ENCODE measurements around the gene IFNG-AS1. TPM values are rescaled to one million over a fixed set of nuclear protein-coding genes. Genes with fewer than 3 reads are reported as not detected.

Gene IFNG-AS1
- total RNA-seq = under 1 TPM in 1 of 9 donors, not detected in 8; 0.24 TPM
- not detected for polyA plus RNA-seq
- long read RNA-seq, donor 1 = 0 reads
- long read RNA-seq, donor 2 = 0 reads
- long read RNA-seq, donor 3 = 0 reads
- long read RNA-seq, donor 4 = 0 reads
- long read RNA-seq, donor 5, partial matches to known transcripts = 0 of 1 reads
- long read RNA-seq, donor 5, other reads (novel, unspliced or antisense) = 1 of 1 reads
- long read RNA-seq, donor 6 = 0 reads
- long read RNA-seq, donor 7 = 0 reads
- long read RNA-seq, donor 8 = 0 reads
- long read RNA-seq, donor 9 = 0 reads
- long read RNA-seq, donor 10 = 0 reads

DNA sequence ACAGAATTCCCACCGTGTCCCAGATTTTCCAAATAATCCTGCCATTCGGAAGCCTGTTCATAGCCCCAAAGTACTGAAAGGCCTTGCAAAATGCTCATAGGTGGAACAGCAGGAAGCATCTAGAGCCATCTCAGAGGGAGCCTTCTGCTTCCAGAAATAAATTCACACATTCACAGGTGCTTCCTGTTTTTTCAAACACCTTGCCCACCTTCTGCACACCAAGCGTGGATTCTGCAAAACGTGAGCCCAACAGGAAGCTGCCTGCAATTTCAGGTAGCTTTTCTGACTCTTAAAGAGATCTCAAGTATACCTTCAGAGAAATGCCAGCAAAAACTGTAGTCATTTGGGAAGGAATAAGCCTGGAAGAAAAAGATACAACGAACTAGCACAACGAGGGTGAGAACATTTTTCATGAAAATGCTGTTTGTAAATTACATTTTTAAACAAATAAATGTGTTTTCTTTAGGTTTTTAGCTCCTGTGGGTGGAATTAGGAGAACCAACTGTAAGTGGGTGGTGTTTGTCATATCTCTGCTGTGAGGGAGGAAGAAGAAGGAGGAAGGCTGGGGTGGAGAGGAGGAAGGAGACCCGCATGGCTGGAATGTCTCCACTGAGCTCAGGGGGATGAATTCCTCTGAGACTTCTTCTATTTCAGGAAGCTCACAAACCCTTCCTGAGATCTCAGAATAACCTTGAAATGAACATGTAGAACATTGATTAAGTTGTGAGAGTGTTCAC, at the start of gene IFNG-AS1:
Gene IFNG-AS1, plus strand, starts transcription at position 264 of the 737 bp plus-strand sequence.
- Histone ChIP-seq H3K27me3 (no peaks in the 10 kb centered on the region), H3K27ac (no peak within 1 kb of the TSS), H3K4me1 (replicated peaks in 1 of 2) (no peaks in the 10 kb centered on the region), H3K36me3 (replicated peaks in 1 of 2) (no peaks in the 10 kb centered on the region), H3K4me3 (no peak within 1 kb of the TSS), H3K9me3 (replicated peaks in 1 of 3) (no peaks in the 10 kb centered on the region)
- DNase-seq = no peak
- TF ChIP-seq, protein P1, sequence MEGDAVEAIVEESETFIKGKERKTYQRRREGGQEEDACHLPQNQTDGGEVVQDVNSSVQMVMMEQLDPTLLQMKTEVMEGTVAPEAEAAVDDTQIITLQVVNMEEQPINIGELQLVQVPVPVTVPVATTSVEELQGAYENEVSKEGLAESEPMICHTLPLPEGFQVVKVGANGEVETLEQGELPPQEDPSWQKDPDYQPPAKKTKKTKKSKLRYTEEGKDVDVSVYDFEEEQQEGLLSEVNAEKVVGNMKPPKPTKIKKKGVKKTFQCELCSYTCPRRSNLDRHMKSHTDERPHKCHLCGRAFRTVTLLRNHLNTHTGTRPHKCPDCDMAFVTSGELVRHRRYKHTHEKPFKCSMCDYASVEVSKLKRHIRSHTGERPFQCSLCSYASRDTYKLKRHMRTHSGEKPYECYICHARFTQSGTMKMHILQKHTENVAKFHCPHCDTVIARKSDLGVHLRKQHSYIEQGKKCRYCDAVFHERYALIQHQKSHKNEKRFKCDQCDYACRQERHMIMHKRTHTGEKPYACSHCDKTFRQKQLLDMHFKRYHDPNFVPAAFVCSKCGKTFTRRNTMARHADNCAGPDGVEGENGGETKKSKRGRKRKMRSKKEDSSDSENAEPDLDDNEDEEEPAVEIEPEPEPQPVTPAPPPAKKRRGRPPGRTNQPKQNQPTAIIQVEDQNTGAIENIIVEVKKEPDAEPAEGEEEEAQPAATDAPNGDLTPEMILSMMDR (IDR thresholded peaks at IDR 0.05) = no peak
- no peak for TF ChIP-seq POLR2A (IDR thresholded peaks at IDR 0.05)
- intact Hi-C loops (cut with DNase I) = no loop called here
- 63 to 71% (median 68%) methylated on average over 7 of the region's 7 CpGs for WGBS, 4 donors

DNA sequence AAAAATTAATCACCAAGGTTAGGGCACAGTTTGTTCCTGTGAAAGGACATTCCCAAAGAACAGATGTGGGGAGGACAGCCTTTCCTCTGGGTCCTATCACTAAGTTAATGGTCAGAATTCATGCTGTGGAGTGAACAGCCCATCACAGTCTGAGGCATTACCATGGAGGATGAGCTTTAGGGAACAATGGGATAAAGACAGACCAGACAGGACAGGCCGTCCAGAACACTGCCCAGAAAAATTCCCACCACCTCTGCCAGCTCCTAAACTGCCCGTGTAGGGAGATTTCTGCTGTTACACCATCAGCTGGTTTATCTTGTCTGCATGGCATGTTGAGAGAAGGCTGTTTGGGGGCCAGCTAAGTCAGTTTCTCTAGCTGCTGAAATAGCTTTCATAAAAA, 49.6 kb upstream of the IFNG-AS1 start:
- no peak for DNase-seq
- H3K9me3 ChIP-seq (replicated peaks in 1 of 3) = no peaks in the 10 kb centered on the region
- no peaks in the 10 kb centered on the region for H3K36me3 ChIP-seq (replicated peaks in 1 of 2)
- H3K27me3 ChIP-seq = no peaks in the 10 kb centered on the region
- no peak for TF ChIP-seq POLR2A (IDR thresholded peaks at IDR 0.05)
- TF ChIP-seq, protein P1 (IDR thresholded peaks at IDR 0.05) = no peak
- H3K4me1 ChIP-seq (replicated peaks in 1 of 2) = no peaks in the 10 kb centered on the region
- no peak overlapping the region for H3K27ac ChIP-seq
- WGBS, 4 donors = 55 to 70% (median 59%) methylated on average over 2 of the region's 2 CpGs
- intact Hi-C loops (cut with DNase I) = loop anchor here in 1 of 2 donors (5.0 to 10.0 kb wide), 3 partner anchors 285 to 582 kb away; no protein-coding TSS in a partner anchor
- no peak overlapping the region for H3K4me3 ChIP-seq

DNA sequence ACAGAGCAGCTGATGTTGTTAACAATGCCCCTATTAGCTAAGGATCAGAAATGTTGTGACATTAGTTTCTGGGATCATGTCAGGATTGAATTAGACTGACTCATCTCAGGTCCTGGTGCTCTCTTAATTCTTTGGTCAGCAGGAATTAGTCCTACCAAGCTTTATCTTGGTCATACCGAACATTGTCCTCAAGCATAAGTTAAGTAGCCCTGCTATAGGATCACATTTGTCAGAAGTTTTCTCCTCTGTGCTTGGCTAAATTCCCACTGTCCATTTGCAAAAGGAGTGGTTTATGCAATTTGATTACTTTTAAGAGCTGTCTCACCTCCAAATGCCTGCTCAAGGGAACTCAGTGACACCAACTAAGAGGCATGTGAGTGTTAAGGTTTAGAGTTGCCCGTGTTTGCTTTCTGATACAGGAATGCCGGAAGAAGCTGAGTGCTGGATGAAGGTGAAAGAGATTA, 48.4 kb upstream of the IFNG-AS1 start:
- H3K9me3 ChIP-seq (replicated peaks in 1 of 3) = no peaks in the 10 kb centered on the region
- no peaks in the 10 kb centered on the region for H3K36me3 ChIP-seq (replicated peaks in 1 of 2)
- H3K27ac ChIP-seq = no peak overlapping the region
- intact Hi-C loops (cut with DNase I) = loop anchor here in 1 of 2 donors (5.0 to 10.0 kb wide), 3 partner anchors 286 to 584 kb away; no protein-coding TSS in a partner anchor
- 55 to 77% (median 72%) methylated on average over 3 of the region's 3 CpGs for WGBS, 4 donors
- TF ChIP-seq POLR2A (IDR thresholded peaks at IDR 0.05) = no peak
- TF ChIP-seq, protein P1 (IDR thresholded peaks at IDR 0.05) = no peak
- no peak overlapping the region for H3K4me3 ChIP-seq
- DNase-seq = no peak
- H3K27me3 ChIP-seq = no peaks in the 10 kb centered on the region
- no peaks in the 10 kb centered on the region for H3K4me1 ChIP-seq (replicated peaks in 1 of 2)

DNA sequence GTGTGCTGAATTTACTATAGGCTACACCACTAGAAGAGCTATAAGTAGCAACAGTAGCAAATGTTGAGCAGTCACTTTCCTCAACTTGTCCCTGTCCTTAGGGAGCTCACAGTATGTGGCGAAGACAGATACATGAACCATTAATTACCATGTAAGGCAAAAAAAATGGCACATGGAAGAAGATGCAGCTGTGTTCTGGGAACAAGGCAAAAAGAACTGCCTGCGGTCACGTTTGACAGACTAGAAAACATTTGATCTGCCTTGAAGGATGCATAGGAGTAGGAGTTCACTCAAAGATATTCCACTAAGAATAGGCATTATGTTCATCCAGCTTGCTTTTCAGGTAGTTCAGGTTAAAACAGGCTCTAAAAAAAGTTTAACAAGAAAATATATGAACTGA, 46.5 kb upstream of the IFNG-AS1 start:
- intact Hi-C loops (cut with DNase I) = loop anchor here in 1 of 2 donors (5.0 to 10.0 kb wide), 3 partner anchors 288 to 585 kb away; no protein-coding TSS in a partner anchor

More for the DNA sequence above, 46.5 kb upstream of the IFNG-AS1 start:
- Histone ChIP-seq H3K27ac (no peak overlapping the region), H3K4me1 (replicated peaks in 1 of 2) (no peaks in the 10 kb centered on the region), H3K36me3 (replicated peaks in 1 of 2) (no peaks in the 10 kb centered on the region), H3K4me3 (no peak overlapping the region), H3K27me3 (no peaks in the 10 kb centered on the region), H3K9me3 (replicated peaks in 1 of 3) (no peaks in the 10 kb centered on the region)
- DNase-seq = no peak
- no peak for TF ChIP-seq POLR2A (IDR thresholded peaks at IDR 0.05)
- TF ChIP-seq, protein P1 (IDR thresholded peaks at IDR 0.05) = no peak
- 73 to 84% (median 82%) methylated on average over 3 of the region's 3 CpGs for WGBS, 4 donors
